Measurements from ENCODE around the gene MAL. TPM values are rescaled to one million over a fixed set of nuclear protein-coding genes. Genes with fewer than 3 reads are reported as not detected.

MAL gene
- total and polyA plus RNA-seq, 2 of the 8 experiments (the other 6 are each of a cell fraction or from before 2014, with no cell fraction given), result not detected

DNA sequence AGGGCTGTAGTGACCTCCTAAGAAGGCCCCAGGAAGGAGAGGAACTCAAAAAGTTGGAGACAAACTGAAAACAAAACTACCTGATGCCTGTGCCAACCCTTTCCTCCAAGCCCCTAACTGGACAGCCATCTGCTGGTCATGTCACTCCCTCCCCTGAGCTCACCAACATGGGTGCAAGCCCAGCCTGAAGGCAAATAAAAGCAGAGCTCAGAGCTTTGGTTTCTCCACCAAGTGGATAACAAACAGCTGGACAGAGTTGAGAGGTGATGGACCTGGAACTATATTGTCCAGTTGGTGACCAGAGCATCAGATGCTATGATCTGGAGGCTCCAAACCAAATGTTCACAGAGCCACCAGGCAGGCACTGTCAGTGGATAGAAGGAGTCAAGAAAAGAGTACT is 34.6 kb upstream of the MAL start:
- no peak overlapping the region for H2BK12ac ChIP-seq (ENCODE audit: low read depth, low read length)
- CTCF ChIA-PET (ENCODE audit: partially characterized antibody), result no interaction called here
- TF ChIP-seq RAD21 (IDR thresholded peaks at IDR 0.05 in 1 of 2, conservative IDR thresholded peaks at IDR 0.05 in 1 of 2; ENCODE audit: low read depth in 2 of 2, low read length in 2 of 2), result no peak
- no peak for TF ChIP-seq BRCA1 (IDR thresholded peaks at IDR 0.05; ENCODE audit: low read depth, low read length)
- TF ChIP-seq SP2 (IDR thresholded peaks at IDR 0.05; ENCODE audit: low read length), result no peak
- TF ChIP-seq SAP30 (IDR thresholded peaks at IDR 0.05; ENCODE audit: insufficient read depth, insufficient replicate concordance, low read length), result no peak
- no peak for TF ChIP-seq NANOG (IDR thresholded peaks at IDR 0.05; ENCODE audit: insufficient read depth, low read depth, low read length, poor library complexity, severe bottlenecking)
- TF ChIP-seq CEBPB (IDR thresholded peaks at IDR 0.05; ENCODE audit: low read depth, low read length), result no peak
- no peak for TF ChIP-seq SIRT6 (IDR thresholded peaks at IDR 0.05; ENCODE audit: low read length)
- TF ChIP-seq, protein P1, sequence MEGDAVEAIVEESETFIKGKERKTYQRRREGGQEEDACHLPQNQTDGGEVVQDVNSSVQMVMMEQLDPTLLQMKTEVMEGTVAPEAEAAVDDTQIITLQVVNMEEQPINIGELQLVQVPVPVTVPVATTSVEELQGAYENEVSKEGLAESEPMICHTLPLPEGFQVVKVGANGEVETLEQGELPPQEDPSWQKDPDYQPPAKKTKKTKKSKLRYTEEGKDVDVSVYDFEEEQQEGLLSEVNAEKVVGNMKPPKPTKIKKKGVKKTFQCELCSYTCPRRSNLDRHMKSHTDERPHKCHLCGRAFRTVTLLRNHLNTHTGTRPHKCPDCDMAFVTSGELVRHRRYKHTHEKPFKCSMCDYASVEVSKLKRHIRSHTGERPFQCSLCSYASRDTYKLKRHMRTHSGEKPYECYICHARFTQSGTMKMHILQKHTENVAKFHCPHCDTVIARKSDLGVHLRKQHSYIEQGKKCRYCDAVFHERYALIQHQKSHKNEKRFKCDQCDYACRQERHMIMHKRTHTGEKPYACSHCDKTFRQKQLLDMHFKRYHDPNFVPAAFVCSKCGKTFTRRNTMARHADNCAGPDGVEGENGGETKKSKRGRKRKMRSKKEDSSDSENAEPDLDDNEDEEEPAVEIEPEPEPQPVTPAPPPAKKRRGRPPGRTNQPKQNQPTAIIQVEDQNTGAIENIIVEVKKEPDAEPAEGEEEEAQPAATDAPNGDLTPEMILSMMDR (IDR thresholded peaks at IDR 0.05; ENCODE audit: control extremely low read depth in 1 of 3, insufficient read depth in 1 of 3, low read depth in 1 of 3, low read length in 3 of 3), result no peak
- no peak for TF ChIP-seq FOSL1 (IDR thresholded peaks at IDR 0.05; ENCODE audit: insufficient read depth, low read depth, low read length)
- TF ChIP-seq JUND (IDR thresholded peaks at IDR 0.05; ENCODE audit: low read length), result no peak
- no peak for TF ChIP-seq HDAC6 (IDR thresholded peaks at IDR 0.05; ENCODE audit: low read depth, low read length)
- TF ChIP-seq EP300 (IDR thresholded peaks at IDR 0.05; ENCODE audit: borderline replicate concordance in 1 of 2, low read depth in 2 of 2, low read length in 2 of 2), result no peak

More for the DNA sequence above, 34.6 kb upstream of the MAL start:
- Histone ChIP-seq H3K9ac (replicated peaks in 1 of 4; ENCODE audit: extremely low read depth in 1 of 4, low read depth in 3 of 4, low read length in 3 of 4) (no peak overlapping the region), H3K4me3 (ENCODE audit: extremely low read depth in 1 of 4, insufficient read depth in 2 of 4, low read depth in 3 of 4, low read length in 4 of 4) (no peak overlapping the region), H3K23me2 (ENCODE audit: low read depth, low read length) (peaks cover 5% of the 10 kb centered on the region; the same call in 1 of the 2 replicates), H3K79me2 (ENCODE audit: control insufficient read depth in 1 of 2, insufficient read depth in 2 of 2, low read length in 2 of 2) (no peaks in the 10 kb centered on the region), H4K5ac (ENCODE audit: insufficient read length, low read depth, low read length) (no peak overlapping the region), H2BK120ac (replicated peaks; ENCODE audit: low read depth, low read length) (no peak overlapping the region), H3K36me3 (ENCODE audit: control insufficient read depth in 2 of 4, insufficient read depth in 4 of 4, low read length in 3 of 4) (no peaks in the 10 kb centered on the region), H2AFZ (ENCODE audit: low read length) (no peak overlapping the region), H2BK20ac (ENCODE audit: low read length) (no peak overlapping the region), H3K56ac (replicated peaks; ENCODE audit: insufficient read length, low read depth, low read length) (no peak overlapping the region), H3K27me3 (replicated peaks in 1 of 4; ENCODE audit: control insufficient read depth in 3 of 4, extremely low read depth in 1 of 4, insufficient read depth in 3 of 4, low read length in 3 of 4) (no peaks in the 10 kb centered on the region; a peak in 1 of 7 replicates), H3K4ac (replicated peaks; ENCODE audit: insufficient read length, low read depth, low read length) (no peak overlapping the region), H3K14ac (ENCODE audit: insufficient read length) (no peak overlapping the region), H2AK5ac (ENCODE audit: low read depth, low read length) (no peak overlapping the region), H3K9me3 (ENCODE audit: insufficient read depth in 2 of 2, low read depth in 1 of 2, low read length in 1 of 2) (peaks cover 80 to 90% of the 10 kb centered on the region in 2 experiments), H3K4me1 (replicated peaks in 1 of 4; ENCODE audit: control insufficient read depth in 3 of 4, insufficient read depth in 4 of 4, low read length in 3 of 4) (no peaks in the 10 kb centered on the region), H4K91ac (replicated peaks; ENCODE audit: insufficient read length, low read length) (no peak overlapping the region), H3K23ac (ENCODE audit: insufficient read length) (no peak overlapping the region), H4K8ac (ENCODE audit: extremely low read depth, insufficient read depth, low read length) (no peak overlapping the region), H2BK15ac (ENCODE audit: low read length) (no peak overlapping the region), H3K4me2 (ENCODE audit: insufficient read depth in 1 of 2, low read depth in 2 of 2, low read length in 2 of 2) (no peak overlapping the region), H3K18ac (ENCODE audit: extremely low read depth, low read length) (no peak overlapping the region), H2BK5ac (ENCODE audit: low read depth, low read length) (no peak overlapping the region), H3K79me1 (ENCODE audit: low read depth, low read length) (0 out of 2 replicates have a peak, but pooled peaks cover 3% of the 10 kb centered on the region), H3K27ac (ENCODE audit: low read depth, low read length) (no peak overlapping the region), H4K20me1 (replicated peaks in 1 of 2; ENCODE audit: control insufficient read depth in 1 of 2, insufficient read depth in 2 of 2, low read length in 2 of 2) (peaks cover 0 to 2% of the 10 kb centered on the region in 2 experiments)
- DNase-seq (ENCODE audit: low read depth in 1 of 2, low spot score in 2 of 2) (peak in 1 of 2 experiments; percentile 24), FAIRE-seq (no peak)
- POLR2A ChIA-PET (ENCODE audit: partially characterized antibody), result no interaction called here

Data from H1 (cell line).